Astrocyte of the hippocampus (primary cell): ENCODE measurements around the gene PTGER3.
"Not testable (repeated sequence)": the region's sequence is repeated elsewhere in the genome, so short reads cannot be mapped to it uniquely, and the experiment has no call there.

Experiments used
- DNase-seq: peaks from one replicate; pipeline ENCODE4 v3.0.0; 2011; ENCODE audit warnings: low read depth, low spot score

Gene PTGER3

DNA sequence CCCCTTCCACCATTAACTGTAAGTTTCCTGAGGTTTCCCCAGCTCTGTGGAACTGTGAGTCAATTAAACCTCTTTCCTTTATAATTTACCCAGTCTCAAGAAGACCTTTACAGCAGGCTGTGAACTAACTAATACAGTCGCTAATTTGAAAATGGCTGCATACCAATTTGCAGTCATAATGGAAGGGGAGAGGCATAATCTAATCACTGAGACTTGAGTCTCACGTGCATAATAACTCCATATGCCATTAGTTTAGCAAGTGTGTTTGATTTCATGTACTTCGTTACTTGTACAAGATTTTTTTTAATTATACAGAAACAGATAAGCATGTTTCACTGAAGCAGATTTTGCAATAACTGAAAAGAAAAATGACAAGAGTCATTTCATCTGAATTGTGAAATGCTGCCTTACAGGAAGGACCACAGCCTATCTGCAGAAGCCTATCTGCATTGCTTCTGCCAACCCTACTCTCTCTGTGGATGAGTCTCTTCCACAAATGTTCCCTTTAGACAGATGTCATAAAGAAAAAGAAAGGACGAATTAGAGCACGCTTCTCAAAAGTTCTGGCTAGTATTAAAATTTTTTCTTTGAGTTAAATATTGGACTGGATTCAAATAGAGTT lies 99.1 kb downstream of the PTGER3 start:
- no peak for DNase-seq

DNA sequence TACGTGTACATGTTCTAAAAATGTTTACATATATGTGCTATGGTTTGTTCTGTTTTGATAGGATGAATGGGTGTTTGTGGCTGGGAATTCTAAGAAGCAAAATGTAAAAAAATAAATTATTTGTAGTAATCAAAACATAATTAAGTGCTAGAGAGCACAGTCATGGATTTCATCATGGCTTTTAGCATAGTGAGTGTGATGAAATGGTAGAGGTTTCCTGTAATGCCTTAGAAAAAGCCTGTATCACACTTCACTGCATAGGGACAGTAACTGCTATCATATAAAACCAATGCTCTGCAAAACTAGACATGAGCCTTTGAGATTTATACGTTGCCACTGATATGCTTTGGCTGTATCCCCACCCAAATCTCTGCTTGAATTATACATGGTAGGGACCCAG lies 99.8 kb downstream of the PTGER3 start:
- no peak for DNase-seq

DNA sequence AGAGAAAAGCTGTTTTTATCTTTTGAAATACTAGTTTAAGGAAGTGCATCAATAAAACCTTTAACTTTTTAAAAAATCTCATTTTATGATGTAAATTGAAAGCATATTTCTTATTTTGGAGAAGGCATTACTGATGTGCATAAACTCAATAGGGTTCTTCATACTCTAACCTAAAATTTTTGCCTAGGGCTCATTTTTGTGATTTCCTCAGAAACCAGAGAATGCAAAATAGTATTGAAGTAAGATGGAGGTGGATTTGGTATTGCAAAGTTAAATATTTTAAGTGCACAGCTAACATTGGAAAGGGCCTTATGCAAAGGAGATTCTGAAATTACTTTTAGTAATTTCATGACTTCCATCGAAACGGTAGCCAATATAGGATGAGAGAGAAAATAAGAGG lies 101.9 kb downstream of the PTGER3 start:
- no peak for DNase-seq

DNA sequence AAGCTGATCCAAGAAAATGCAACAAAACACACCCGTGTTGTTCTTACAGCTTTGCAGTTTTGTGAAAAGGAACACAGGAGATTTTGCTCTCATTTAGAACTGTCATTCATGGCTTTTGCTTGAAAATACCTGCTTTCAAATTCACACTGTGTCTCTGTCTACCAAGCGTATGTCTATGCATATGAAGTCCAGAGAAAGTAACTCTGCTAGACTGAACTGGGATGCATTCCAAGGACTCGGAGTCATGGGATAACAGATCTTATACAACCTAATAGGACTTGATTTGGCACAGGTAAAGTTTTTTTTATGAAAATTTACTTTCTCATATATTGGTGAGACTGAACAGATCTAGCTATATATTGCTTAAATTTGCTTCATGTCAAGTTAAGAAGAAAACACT lies 102.4 kb downstream of the PTGER3 start:
- DNase-seq = peak; percentile 6

DNA sequence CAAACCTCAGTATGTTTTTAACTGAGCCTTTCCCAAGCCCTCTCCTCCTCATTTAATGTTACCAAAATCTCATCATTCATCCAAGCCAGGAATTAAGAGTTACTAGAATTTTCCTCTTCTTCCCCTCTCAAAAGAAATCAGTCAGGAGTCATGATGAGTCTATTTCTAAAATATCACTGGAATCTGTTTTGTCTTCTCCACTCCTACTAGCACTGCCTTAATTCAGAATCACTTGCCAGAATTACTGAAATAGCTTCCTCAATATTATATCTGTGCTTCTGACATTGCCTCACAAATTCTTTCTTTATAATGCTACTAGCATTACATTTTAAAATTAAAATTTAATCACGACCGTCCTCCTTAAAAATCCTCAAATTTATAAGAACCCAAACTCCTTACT lies 106.1 kb downstream of the PTGER3 start:
- no peak for DNase-seq

DNA sequence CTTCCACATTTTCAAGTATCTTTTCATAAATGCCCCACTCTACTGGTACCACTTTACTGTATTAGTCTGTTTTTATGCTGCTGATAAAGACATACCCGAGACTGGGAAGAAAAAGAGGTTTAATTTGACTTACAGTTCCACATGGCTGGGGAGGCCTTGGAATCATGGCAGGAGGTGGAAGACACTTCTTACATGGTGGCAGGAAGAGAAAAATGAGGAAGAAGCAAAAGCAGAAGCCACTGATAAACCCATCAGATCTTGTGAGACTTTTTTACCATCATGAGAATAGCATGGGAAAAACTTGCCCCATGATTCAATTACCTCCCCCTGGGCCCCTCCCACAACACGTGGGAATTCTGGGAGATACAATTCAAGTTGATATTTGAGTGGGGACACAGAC lies 107.2 kb downstream of the PTGER3 start:
- DNase-seq = not testable (repeated sequence)

DNA sequence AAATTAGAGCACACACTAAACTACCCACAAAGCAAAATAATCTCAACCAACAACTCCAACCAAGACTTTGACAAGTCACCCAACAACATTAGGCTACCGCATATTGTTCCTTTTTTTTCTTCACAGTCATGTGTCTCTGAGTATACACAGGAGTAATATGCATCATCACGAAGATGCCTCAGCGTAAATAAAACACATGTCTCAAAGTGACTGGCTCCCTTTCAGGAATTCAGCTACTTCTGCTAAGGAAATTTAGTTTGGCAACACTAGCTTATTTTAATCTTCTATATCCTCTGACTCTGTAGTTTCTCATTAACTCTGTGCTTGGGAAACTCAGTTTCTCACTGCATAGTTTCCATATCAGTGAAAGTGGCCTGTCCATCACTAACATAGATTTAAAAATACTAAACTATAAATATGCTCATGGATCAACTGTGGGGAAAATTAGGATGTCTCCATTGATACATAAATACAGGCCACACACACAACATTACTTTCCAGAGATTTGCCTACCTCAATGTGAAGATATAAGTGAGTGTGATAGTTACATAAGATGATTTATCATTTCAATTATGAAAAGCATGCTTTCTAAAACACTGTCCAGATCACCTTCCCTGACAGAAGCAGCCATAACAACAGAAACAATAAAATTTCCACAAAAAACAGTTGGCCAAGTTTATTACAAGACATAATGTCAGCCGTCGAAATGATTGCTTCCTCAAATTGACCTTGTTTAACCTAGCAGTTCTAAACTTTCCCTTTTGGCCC lies 113.2 kb downstream of the PTGER3 start:
- no peak for DNase-seq

DNA sequence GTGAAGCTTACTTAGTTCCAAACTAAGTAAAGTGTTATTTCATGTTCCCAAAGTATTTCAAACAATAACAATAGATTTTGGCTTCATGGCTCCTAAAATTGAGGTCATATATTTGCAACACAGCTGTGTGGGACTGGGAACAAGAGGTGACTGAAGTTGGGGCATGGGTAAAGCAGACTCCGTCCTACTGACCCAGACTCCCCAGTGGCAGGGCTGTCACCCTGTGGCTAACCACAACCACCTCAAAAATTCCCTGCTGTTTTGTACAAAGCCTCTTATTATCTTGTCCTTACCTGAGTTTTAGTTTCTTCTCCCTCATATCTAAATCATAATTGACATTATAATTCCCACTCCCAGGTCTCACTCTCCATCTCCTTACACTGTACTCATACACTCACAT lies 117.6 kb downstream of the PTGER3 start:
- DNase-seq = no peak

DNA sequence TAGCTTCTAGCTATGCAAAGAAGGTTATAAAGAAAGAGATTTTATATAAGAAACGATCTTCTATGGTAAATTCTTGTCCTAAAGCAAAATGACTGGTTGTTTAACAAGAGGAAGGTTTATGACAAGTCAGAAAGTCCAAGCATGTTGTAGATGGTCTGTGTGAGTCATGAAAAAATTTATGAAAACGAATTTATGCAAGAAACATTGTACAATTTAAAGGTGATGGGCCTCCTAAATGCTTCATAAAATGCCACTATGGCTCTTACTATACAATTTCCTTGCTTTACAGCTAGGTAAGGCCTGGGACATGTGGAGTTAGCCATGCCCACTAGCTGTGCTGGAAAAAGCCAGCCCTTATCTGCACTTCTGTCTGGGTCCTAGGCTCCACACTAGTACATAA lies 125.4 kb downstream of the PTGER3 start:
- DNase-seq = no peak
